ENCODE measurements around the gene SIGLEC11. TPM values are rescaled to one million over a fixed set of nuclear protein-coding genes. Genes with fewer than 3 reads are reported as not detected.

Gene SIGLEC11
- total RNA-seq, 1 donor from 2014 or later, result not detected

GRCh38 chr19:50002386-50002960, 41.5 kb upstream of the SIGLEC11 start:
- no peaks in the 10 kb centered on the region for H3F3A ChIP-seq (ENCODE audit: low read depth)
- no peak overlapping the region for H3K4me2 ChIP-seq
- H3K9ac ChIP-seq, result no peak overlapping the region
- no peaks in the 10 kb centered on the region for H3K4me1 Mint-ChIP-seq
- no peaks in the 10 kb centered on the region for H3K9me3 ChIP-seq (ENCODE audit: low read depth)
- no peaks in the 10 kb centered on the region for H3K79me2 ChIP-seq (ENCODE audit: low read depth)
- H3K9me3 Mint-ChIP-seq, result no peaks in the 10 kb centered on the region
- peaks cover 15% of the 10 kb centered on the region for H3K36me3 Mint-ChIP-seq
- no peak overlapping the region for H3K4me3 Mint-ChIP-seq
- H3K27ac ChIP-seq, result no peak overlapping the region
- H3K27me3 ChIP-seq, result no peaks in the 10 kb centered on the region
- no peaks in the 10 kb centered on the region for H3K36me3 ChIP-seq
- H3K4me1 ChIP-seq, result no peaks in the 10 kb centered on the region
- no peak for TF ChIP-seq CTCF (IDR thresholded peaks at IDR 0.05)
- no peak for TF ChIP-seq EZH2 (IDR thresholded peaks at IDR 0.05)
- TF ChIP-seq EZH2phosphoT487 (IDR thresholded peaks at IDR 0.05), result no peak
- H3K4me3 ChIP-seq, result no peak overlapping the region
- H3K27me3 Mint-ChIP-seq (ENCODE audit: insufficient read depth, low read depth), result no peaks in the 10 kb centered on the region
- H4K20me1 ChIP-seq (ENCODE audit: low read depth), result no peaks in the 10 kb centered on the region
- H2AFZ ChIP-seq (replicated peaks), result no peak overlapping the region
- no peak overlapping the region for H3K27ac Mint-ChIP-seq
- DNase-seq (ENCODE audit: low spot score), result no peak

- TF ChIP-seq EZH2phosphoT487 (IDR thresholded peaks at IDR 0.05), result no peak
- TF ChIP-seq EZH2 (IDR thresholded peaks at IDR 0.05), result no peak
- no peak for TF ChIP-seq CTCF (IDR thresholded peaks at IDR 0.05)
- no peak overlapping the region for H3K4me3 Mint-ChIP-seq
- H3K27ac ChIP-seq, result no peak overlapping the region
- H3K27ac Mint-ChIP-seq, result no peak overlapping the region
- no peak overlapping the region for H2AFZ ChIP-seq (replicated peaks)
- no peaks in the 10 kb centered on the region for H3K9me3 ChIP-seq (ENCODE audit: low read depth)
- H3K36me3 Mint-ChIP-seq, result peaks cover 11% of the 10 kb centered on the region
- no peak overlapping the region for H3K9ac ChIP-seq
- no peaks in the 10 kb centered on the region for H3K9me3 Mint-ChIP-seq
- H3K27me3 Mint-ChIP-seq (ENCODE audit: insufficient read depth, low read depth), result no peaks in the 10 kb centered on the region
- no peaks in the 10 kb centered on the region for H3K27me3 ChIP-seq
- H3K36me3 ChIP-seq, result no peaks in the 10 kb centered on the region
- DNase-seq (ENCODE audit: low spot score), result no peak
- H3K4me3 ChIP-seq, result no peak overlapping the region
- H4K20me1 ChIP-seq (ENCODE audit: low read depth), result no peaks in the 10 kb centered on the region
- no peaks in the 10 kb centered on the region for H3F3A ChIP-seq (ENCODE audit: low read depth)
- no peak overlapping the region for H3K4me2 ChIP-seq
- no peaks in the 10 kb centered on the region for H3K4me1 ChIP-seq
- H3K4me1 Mint-ChIP-seq, result no peaks in the 10 kb centered on the region
- no peaks in the 10 kb centered on the region for H3K79me2 ChIP-seq (ENCODE audit: low read depth)
Observed at GRCh38 chr19:50001775-50002174, 40.8 kb upstream of the SIGLEC11 start.

- H3K4me3 Mint-ChIP-seq, result no peak overlapping the region
- Histone ChIP-seq H3K4me3 (no peak overlapping the region), H3K9ac (no peak overlapping the region), H4K20me1 (ENCODE audit: low read depth) (no peaks in the 10 kb centered on the region), H2AFZ (replicated peaks) (no peak overlapping the region), H3K79me2 (ENCODE audit: low read depth) (no peaks in the 10 kb centered on the region), H3K9me3 (ENCODE audit: low read depth) (no peaks in the 10 kb centered on the region), H3K27me3 (no peaks in the 10 kb centered on the region), H3K4me1 (no peaks in the 10 kb centered on the region), H3K36me3 (no peaks in the 10 kb centered on the region), H3K4me2 (no peak overlapping the region), H3F3A (ENCODE audit: low read depth) (no peaks in the 10 kb centered on the region), H3K27ac (no peak overlapping the region)
- no peaks in the 10 kb centered on the region for H3K9me3 Mint-ChIP-seq
- no peaks in the 10 kb centered on the region for H3K27me3 Mint-ChIP-seq (ENCODE audit: insufficient read depth, low read depth)
- DNase-seq (ENCODE audit: low spot score), result no peak
- no peaks in the 10 kb centered on the region for H3K4me1 Mint-ChIP-seq
- H3K36me3 Mint-ChIP-seq, result peaks cover 11% of the 10 kb centered on the region
- H3K27ac Mint-ChIP-seq, result no peak overlapping the region
- TF ChIP-seq CTCF (IDR thresholded peaks at IDR 0.05) (no peak), EZH2 (IDR thresholded peaks at IDR 0.05) (no peak), EZH2phosphoT487 (IDR thresholded peaks at IDR 0.05) (no peak)
Observed at GRCh38 chr19:50000841-50001557, 40.0 kb upstream of the SIGLEC11 start.
